Measurements from ENCODE around the gene STXBP2. TPM values are rescaled to one million over a fixed set of nuclear protein-coding genes. Genes with fewer than 3 reads are reported as not detected.
"Not testable (repeated sequence)": the region's sequence is repeated elsewhere in the genome, so short reads cannot be mapped to it uniquely, and the experiment has no call there.

Gene STXBP2
- total and polyA plus RNA-seq, 2 experiments from 2014 or later: 58.6 to 142 TPM

DNA sequence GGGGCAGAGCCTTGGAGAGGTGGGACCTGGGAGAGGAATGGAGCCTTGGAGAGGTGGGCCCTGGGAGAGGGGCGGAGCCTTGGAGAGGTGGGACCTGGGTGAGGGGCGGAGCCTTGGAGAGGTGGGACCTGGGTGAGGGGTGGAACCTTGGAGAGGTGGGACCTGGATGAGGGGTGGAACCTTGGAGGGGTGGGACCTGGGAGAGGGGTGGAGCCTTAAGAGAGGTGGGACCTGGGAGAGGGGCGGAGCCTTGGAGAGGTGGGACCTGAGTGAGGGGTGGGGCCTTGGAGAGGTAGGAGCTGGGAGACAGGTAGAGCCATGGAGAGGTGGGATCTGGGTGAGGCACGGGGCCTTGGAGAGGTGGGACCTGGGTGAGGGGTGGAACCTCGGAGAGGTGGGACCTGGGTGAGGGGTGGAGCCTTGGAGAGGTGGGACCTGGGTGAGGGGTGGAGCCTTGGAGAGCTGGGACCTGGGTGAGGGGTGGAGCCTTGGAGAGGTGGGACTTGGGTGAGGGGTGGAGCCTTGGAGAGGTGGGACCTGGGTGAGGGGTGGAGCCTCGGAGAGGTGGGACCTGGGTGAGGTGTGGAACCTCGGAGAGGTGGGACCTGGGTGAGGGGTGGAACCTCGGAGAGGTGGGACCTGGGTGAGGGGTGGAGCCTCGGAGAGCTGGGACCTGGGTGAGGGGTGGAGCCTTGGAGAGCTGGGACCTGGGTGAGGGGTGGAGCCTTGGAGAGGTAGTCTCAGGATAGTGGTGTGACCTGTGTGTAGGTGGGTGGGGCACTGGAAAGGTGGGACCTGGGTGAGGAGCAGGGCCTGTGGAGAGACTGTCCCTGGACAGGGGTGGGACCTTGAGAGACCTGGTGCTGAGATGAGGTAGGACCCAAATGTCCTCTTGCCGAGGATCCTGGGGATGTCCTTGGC is 7.0 kb downstream of the STXBP2 start:
- H3K4me2 ChIP-seq; H4K20me1 ChIP-seq (ENCODE audit: insufficient read depth, poor library complexity, severe bottlenecking); H3K9me3 ChIP-seq (ENCODE audit: low read depth); H3K4me3 ChIP-seq; H3K9me2 ChIP-seq (replicated peaks; ENCODE audit: insufficient read depth); H3K27me3 ChIP-seq; H3K4me1 ChIP-seq (ENCODE audit: insufficient read depth); DNase-seq (ENCODE audit: low spot score); H3K36me3 ChIP-seq (replicated peaks; ENCODE audit: insufficient read depth, low read depth); H3K79me2 ChIP-seq; H3K27ac ChIP-seq; H2AFZ ChIP-seq: not testable (repeated sequence)
- 100% methylated on average over 4 of the region's 10 CpGs for WGBS (ENCODE audit: low lambda C conversion rate, missing lambda C conversion rate)

DNA sequence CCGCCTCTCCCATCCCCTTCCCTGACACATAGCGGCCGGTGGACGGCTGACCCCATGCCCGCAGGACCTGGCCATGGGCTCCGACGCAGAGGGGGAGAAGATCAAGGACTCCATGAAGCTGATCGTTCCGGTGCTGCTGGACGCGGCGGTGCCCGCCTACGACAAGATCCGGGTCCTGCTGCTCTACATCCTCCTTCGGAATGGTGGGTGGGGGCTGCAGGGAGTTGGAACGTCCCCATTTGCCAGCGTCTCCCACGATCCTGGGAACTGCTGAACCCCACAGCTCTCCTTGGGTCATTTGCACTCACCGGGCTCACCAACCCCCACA is 7.6 kb downstream of the STXBP2 start:
- no peaks in the 10 kb centered on the region for H3K9me2 ChIP-seq (replicated peaks; ENCODE audit: insufficient read depth)
- H3K4me3 ChIP-seq: no peak overlapping the region
- no peaks in the 10 kb centered on the region for H3K9me3 ChIP-seq (ENCODE audit: low read depth)
- DNase-seq (ENCODE audit: low spot score): no peak
- H4K20me1 ChIP-seq (ENCODE audit: insufficient read depth, poor library complexity, severe bottlenecking): no peaks in the 10 kb centered on the region
- no peaks in the 10 kb centered on the region for H3K27me3 ChIP-seq
- H3K36me3 ChIP-seq (replicated peaks; ENCODE audit: insufficient read depth, low read depth): no peaks in the 10 kb centered on the region
- WGBS (ENCODE audit: low lambda C conversion rate, missing lambda C conversion rate): 97% methylated on average over 20 of the region's 20 CpGs
- no peaks in the 10 kb centered on the region for H3K79me2 ChIP-seq
- no peak overlapping the region for H2AFZ ChIP-seq
- TF ChIP-seq EZH2 (IDR thresholded peaks at IDR 0.05; ENCODE audit: borderline replicate concordance) (no peak), EZH2phosphoT487 (IDR thresholded peaks at IDR 0.05; ENCODE audit: low read depth, severe bottlenecking, unreplicated experiment) (no peak)
- TF ChIP-seq, protein P1, sequence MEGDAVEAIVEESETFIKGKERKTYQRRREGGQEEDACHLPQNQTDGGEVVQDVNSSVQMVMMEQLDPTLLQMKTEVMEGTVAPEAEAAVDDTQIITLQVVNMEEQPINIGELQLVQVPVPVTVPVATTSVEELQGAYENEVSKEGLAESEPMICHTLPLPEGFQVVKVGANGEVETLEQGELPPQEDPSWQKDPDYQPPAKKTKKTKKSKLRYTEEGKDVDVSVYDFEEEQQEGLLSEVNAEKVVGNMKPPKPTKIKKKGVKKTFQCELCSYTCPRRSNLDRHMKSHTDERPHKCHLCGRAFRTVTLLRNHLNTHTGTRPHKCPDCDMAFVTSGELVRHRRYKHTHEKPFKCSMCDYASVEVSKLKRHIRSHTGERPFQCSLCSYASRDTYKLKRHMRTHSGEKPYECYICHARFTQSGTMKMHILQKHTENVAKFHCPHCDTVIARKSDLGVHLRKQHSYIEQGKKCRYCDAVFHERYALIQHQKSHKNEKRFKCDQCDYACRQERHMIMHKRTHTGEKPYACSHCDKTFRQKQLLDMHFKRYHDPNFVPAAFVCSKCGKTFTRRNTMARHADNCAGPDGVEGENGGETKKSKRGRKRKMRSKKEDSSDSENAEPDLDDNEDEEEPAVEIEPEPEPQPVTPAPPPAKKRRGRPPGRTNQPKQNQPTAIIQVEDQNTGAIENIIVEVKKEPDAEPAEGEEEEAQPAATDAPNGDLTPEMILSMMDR (IDR thresholded peaks at IDR 0.05; ENCODE audit: poor library complexity): no peak
- no peaks in the 10 kb centered on the region for H3K4me1 ChIP-seq (ENCODE audit: insufficient read depth)
- H3K27ac ChIP-seq: no peak overlapping the region
- H3K4me2 ChIP-seq: no peak overlapping the region

DNA sequence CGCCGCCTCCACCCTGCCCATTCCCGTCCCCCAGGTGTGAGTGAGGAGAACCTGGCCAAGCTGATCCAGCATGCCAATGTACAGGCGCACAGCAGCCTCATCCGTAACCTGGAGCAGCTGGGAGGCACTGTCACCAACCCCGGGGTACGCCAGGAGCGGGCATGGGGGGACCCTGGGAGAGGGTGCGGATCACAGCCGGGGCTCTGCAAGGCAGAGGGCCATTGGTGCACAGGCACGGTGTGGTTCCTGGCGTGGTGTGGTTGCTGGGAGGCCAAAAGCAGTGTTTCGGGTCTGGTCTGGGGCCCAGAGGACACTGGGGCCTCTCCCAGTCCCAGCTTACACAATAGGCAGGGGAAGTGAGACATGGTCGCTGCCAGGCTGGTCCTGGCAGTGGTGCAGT is 8.3 kb downstream of the STXBP2 start:
- Histone ChIP-seq H3K27me3 (no peaks in the 10 kb centered on the region), H3K4me2 (no peak overlapping the region), H3K27ac (no peak overlapping the region), H2AFZ (no peak overlapping the region), H3K4me1 (ENCODE audit: insufficient read depth) (no peaks in the 10 kb centered on the region), H3K9me2 (replicated peaks; ENCODE audit: insufficient read depth) (no peaks in the 10 kb centered on the region), H3K36me3 (replicated peaks; ENCODE audit: insufficient read depth, low read depth) (no peaks in the 10 kb centered on the region), H4K20me1 (ENCODE audit: insufficient read depth, poor library complexity, severe bottlenecking) (no peaks in the 10 kb centered on the region), H3K4me3 (no peak overlapping the region), H3K9me3 (ENCODE audit: low read depth) (no peaks in the 10 kb centered on the region), H3K79me2 (no peaks in the 10 kb centered on the region)
- no peak for DNase-seq (ENCODE audit: low spot score)
- 94% methylated on average over 14 of the region's 14 CpGs for WGBS (ENCODE audit: low lambda C conversion rate, missing lambda C conversion rate)
- TF ChIP-seq, protein P1 (IDR thresholded peaks at IDR 0.05; ENCODE audit: poor library complexity): no peak
- TF ChIP-seq EZH2phosphoT487 (IDR thresholded peaks at IDR 0.05; ENCODE audit: low read depth, severe bottlenecking, unreplicated experiment) (no peak), EZH2 (IDR thresholded peaks at IDR 0.05; ENCODE audit: borderline replicate concordance) (no peak)

DNA sequence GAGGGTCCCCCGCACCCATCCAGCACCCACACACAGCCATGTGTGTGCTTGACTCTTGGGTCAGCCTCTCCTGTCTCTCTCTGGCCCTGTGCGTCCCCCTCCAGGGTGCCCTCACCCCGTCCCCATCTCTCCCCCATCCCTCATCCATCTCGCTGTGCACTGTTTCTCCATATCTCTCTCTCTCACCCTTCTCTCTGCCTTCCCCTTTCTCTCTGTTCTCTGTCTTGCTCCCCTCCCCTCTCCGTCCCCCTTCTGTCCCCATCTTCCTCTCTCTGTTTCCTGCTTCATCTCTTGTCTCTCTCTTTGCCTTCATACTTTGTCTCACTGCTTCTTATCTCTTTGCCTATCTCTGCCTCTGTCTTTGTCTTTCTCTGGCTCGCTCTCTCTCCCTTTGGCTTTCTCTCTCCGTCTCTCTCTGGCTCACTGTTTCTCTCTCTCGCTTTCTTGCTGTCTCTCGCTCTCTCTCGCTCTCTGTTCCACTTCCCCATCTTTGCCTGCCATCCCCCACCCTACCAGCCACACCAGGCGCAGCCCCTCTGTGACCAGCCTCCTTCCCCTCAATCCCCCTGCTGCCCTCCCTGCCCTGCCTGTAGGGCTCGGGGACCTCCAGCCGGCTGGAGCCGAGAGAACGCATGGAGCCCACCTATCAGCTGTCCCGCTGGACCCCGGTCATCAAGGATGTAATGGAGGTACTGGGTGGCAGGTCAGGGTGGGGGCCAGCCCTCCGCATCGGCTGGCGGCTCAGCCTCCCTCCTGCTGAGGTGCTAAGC is 8.9 kb downstream of the STXBP2 start:
- TF ChIP-seq, protein P1 (IDR thresholded peaks at IDR 0.05; ENCODE audit: poor library complexity): no peak
- TF ChIP-seq EZH2 (IDR thresholded peaks at IDR 0.05; ENCODE audit: borderline replicate concordance) (no peak), EZH2phosphoT487 (IDR thresholded peaks at IDR 0.05; ENCODE audit: low read depth, severe bottlenecking, unreplicated experiment) (no peak)
- H3K4me3 ChIP-seq: no peak overlapping the region
- H3K27ac ChIP-seq: no peak overlapping the region
- no peaks in the 10 kb centered on the region for H3K9me3 ChIP-seq (ENCODE audit: low read depth)
- no peaks in the 10 kb centered on the region for H4K20me1 ChIP-seq (ENCODE audit: insufficient read depth, poor library complexity, severe bottlenecking)
- no peaks in the 10 kb centered on the region for H3K9me2 ChIP-seq (replicated peaks; ENCODE audit: insufficient read depth)
- H3K36me3 ChIP-seq (replicated peaks; ENCODE audit: insufficient read depth, low read depth): no peaks in the 10 kb centered on the region
- H3K4me1 ChIP-seq (ENCODE audit: insufficient read depth): no peaks in the 10 kb centered on the region
- no peak overlapping the region for H2AFZ ChIP-seq
- WGBS (ENCODE audit: low lambda C conversion rate, missing lambda C conversion rate): 80% methylated on average over 19 of the region's 20 CpGs
- no peak for DNase-seq (ENCODE audit: low spot score)
- H3K27me3 ChIP-seq: no peaks in the 10 kb centered on the region
- H3K79me2 ChIP-seq: no peaks in the 10 kb centered on the region
- no peak overlapping the region for H3K4me2 ChIP-seq
